Caco-2 (cell line): Measurements from ENCODE around the gene MKLN1. TPM values are rescaled to one million over a fixed set of nuclear protein-coding genes. Genes with fewer than 3 reads are reported as not detected.

Source experiments
- BruUV-seq: library from RNA; stranded (reverse); fragments of 400-500 nt; replicated peaks from 2 replicates; lab custom pipeline; 2021; lab: Mats Ljungman, UMichigan
- CTCF ChIA-PET: fragments of 300-600 bp; sonication (Branson Sonifier 250); formaldehyde crosslinking; loops from one replicate; lab custom pipeline; 2022; ENCODE audit warnings: antibody characterized with exemption; lab: Charles Lee
- POLR2A ChIA-PET: fragments of 300-600 bp; sonication (Branson Sonifier 250); formaldehyde crosslinking; loops from one replicate; lab custom pipeline; 2022; ENCODE audit warnings: antibody characterized with exemption; lab: Charles Lee
- DNase-seq, 2 experiments: peaks; one replicate each; pipeline versions ENCODE4 v3.0.0 to v3.0.0-alpha.2; 2020 to 2022
- H3K27me3 ChIP-seq: replicated peaks from 2 replicates; pipeline ENCODE4 v1.6.0; 2011; ENCODE audit warnings: low read length; ENCODE audit not compliant: control insufficient read depth, insufficient read depth
- H3K36me3 ChIP-seq: 2 replicates; pipeline ENCODE4 v1.5.1; 2011; ENCODE audit warnings: low read length; ENCODE audit not compliant: control insufficient read depth, insufficient read depth
- H3K4me1 ChIP-seq: fragments of 250-450 bp; sonication (Bioruptor Pico); 2 replicates; pipeline ENCODE4 v1.5.1; 2020; ENCODE audit warnings: mild to moderate bottlenecking
- H3K4me3 ChIP-seq: 2 replicates; pipeline ENCODE4 v1.5.1; 2011; ENCODE audit warnings: low read depth, mild to moderate bottlenecking, control low read depth, low read length
- H3K9me3 ChIP-seq: fragments of 250-450 bp; sonication (Bioruptor Pico); 2 replicates; pipeline ENCODE4 v1.5.1; 2020; ENCODE audit warnings: mild to moderate bottlenecking, moderate library complexity
- H3K27ac Mint-ChIP-seq: one replicate; pipeline ENCODE4 v1.8.0; 2022; ENCODE audit warnings: mixed read lengths; ENCODE audit not compliant: unreplicated experiment
- H3K27me3 Mint-ChIP-seq: one replicate; pipeline ENCODE4 v1.8.0; 2022; ENCODE audit warnings: mixed read lengths; ENCODE audit not compliant: insufficient read depth, unreplicated experiment
- H3K36me3 Mint-ChIP-seq: one replicate; pipeline ENCODE4 v1.8.0; 2022; ENCODE audit warnings: mild to moderate bottlenecking, mixed read lengths; ENCODE audit not compliant: insufficient read depth, unreplicated experiment
- H3K4me1 Mint-ChIP-seq: one replicate; pipeline ENCODE4 v1.8.0; 2022; ENCODE audit warnings: low read depth, mixed read lengths; ENCODE audit not compliant: unreplicated experiment
- H3K4me3 Mint-ChIP-seq: one replicate; pipeline ENCODE4 v1.8.0; 2022; ENCODE audit warnings: mild to moderate bottlenecking, moderate library complexity, mixed read lengths; ENCODE audit not compliant: unreplicated experiment
- H3K9me3 Mint-ChIP-seq: one replicate; pipeline ENCODE4 v1.8.0; 2022; ENCODE audit warnings: mixed read lengths; ENCODE audit not compliant: unreplicated experiment
- intact Hi-C: fragments of 100-400 bp; cut with micrococcal nuclease; formaldehyde crosslinking; loops from one replicate; pipeline ENCODE4 v1.10.0; 2022; ENCODE audit not compliant: unreplicated experiment
- total RNA-seq: library from RNA; stranded (reverse); gene quantifications from 2 replicates; pipeline ENCODE4 v1.2.3, GENCODE V29; 2022
- TF ChIP-seq, protein P1 (sequence below), 2 experiments: fragments of 200-600 bp in 1 of 2; IDR thresholded peaks; 1 replicate in 1 of 2; 2 replicates in 1 of 2; pipeline versions ENCODE4 v1.5.1 to v1.8.0; 2011 to 2022; ENCODE audit warnings: antibody characterized with exemption in 1 of 2, control low read depth in 1 of 2, inconsistent platforms in 1 of 2, low read depth in 1 of 2, low read length in 1 of 2, mild to moderate bottlenecking in 1 of 2, moderate library complexity in 1 of 2; ENCODE audit not compliant: insufficient read depth in 1 of 2, severe bottlenecking in 1 of 2, unreplicated experiment in 1 of 2

The MKLN1 gene
- total RNA-seq, 1 experiment from 2014 or later: 55.6 TPM

DNA sequence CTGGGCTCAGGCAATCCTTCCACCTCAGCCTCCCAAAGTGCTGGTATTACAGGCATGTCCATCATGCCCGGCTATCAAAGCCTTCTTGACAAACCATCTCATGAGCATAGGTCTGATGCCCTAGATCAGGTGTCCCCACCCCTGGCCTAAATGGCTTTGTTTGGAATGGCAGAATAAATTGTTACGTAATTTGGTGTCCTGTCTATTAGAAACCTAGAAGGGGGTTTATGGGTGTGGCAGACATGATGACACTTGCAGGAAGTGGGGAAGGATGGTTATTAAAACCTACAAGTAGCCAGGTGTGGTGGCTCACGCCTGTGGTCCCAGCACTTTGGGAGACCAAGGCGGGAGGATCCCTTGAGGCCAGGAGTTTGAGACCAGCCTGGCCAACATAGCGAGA lies 38.6 kb upstream of the MKLN1 start:
- Mint-ChIP-seq H3K4me3 (no peak overlapping the region), H3K27me3 (no peaks in the 10 kb centered on the region), H3K9me3 (no peaks in the 10 kb centered on the region), H3K4me1 (peaks cover 2% of the 10 kb centered on the region), H3K36me3 (no peaks in the 10 kb centered on the region), H3K27ac (no peak overlapping the region)
- Histone ChIP-seq H3K9me3 (no peaks in the 10 kb centered on the region), H3K36me3 (no peaks in the 10 kb centered on the region), H3K4me1 (peaks cover 3% of the 10 kb centered on the region), H3K4me3 (no peak overlapping the region), H3K27me3 (no peaks in the 10 kb centered on the region)
- POLR2A ChIA-PET: no interaction called here
- intact Hi-C loops: no loop called here
- CTCF ChIA-PET: no interaction called here
- BruUV-seq: no TSS peak
- DNase-seq: no peak
- TF ChIP-seq, protein P1, sequence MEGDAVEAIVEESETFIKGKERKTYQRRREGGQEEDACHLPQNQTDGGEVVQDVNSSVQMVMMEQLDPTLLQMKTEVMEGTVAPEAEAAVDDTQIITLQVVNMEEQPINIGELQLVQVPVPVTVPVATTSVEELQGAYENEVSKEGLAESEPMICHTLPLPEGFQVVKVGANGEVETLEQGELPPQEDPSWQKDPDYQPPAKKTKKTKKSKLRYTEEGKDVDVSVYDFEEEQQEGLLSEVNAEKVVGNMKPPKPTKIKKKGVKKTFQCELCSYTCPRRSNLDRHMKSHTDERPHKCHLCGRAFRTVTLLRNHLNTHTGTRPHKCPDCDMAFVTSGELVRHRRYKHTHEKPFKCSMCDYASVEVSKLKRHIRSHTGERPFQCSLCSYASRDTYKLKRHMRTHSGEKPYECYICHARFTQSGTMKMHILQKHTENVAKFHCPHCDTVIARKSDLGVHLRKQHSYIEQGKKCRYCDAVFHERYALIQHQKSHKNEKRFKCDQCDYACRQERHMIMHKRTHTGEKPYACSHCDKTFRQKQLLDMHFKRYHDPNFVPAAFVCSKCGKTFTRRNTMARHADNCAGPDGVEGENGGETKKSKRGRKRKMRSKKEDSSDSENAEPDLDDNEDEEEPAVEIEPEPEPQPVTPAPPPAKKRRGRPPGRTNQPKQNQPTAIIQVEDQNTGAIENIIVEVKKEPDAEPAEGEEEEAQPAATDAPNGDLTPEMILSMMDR (IDR thresholded peaks at IDR 0.05; ENCODE audit: insufficient read depth in 1 of 2, low read depth in 1 of 2, low read length in 1 of 2, severe bottlenecking in 1 of 2, unreplicated experiment in 1 of 2): no peak

DNA sequence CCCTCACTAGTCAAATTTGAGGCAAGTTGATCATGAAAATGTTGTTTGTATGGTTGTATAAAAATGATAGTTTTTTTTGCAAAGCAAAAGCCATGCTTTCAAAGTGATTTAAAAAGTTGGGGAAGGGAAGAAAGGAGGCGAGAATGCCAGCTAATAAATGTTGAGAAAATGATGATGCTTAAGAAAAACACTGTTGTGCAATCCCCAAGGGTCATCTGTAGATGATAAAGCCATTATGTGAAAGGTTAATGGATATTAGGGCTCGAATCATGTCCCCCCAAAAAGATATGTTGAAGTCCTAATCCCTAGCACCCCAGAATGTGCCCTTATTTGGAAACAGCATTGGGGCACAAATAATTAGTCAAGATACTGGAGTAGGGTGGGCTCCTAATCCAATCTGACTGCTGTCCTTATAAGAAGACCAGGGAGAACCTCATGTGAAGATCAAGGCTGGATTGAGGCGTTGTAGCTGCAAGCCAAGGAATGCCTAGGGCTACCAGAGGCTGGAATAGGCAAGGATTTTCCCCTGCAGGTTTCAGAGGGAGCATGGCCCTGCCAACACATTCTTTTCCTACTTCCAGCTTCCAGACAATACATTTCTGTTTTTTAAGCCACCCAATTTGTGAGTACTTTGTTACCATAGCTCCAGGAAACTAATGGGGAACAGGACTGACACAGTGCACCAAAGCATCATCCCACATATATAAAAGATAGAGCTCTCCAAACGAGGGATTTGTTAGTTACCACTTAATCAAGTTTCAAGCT lies 35.4 kb upstream of the MKLN1 start:
- TF ChIP-seq, protein P1 (IDR thresholded peaks at IDR 0.05; ENCODE audit: insufficient read depth in 1 of 2, low read depth in 1 of 2, low read length in 1 of 2, severe bottlenecking in 1 of 2, unreplicated experiment in 1 of 2): no peak
- Mint-ChIP-seq H3K27me3 (no peaks in the 10 kb centered on the region), H3K4me3 (no peak overlapping the region), H3K27ac (no peak overlapping the region), H3K4me1 (peaks cover 12% of the 10 kb centered on the region), H3K9me3 (no peaks in the 10 kb centered on the region), H3K36me3 (no peaks in the 10 kb centered on the region)
- no TSS peak for BruUV-seq
- H3K4me1 ChIP-seq: peaks cover 15% of the 10 kb centered on the region
- no peaks in the 10 kb centered on the region for H3K9me3 ChIP-seq
- DNase-seq: no peak
- ChIA-PET POLR2A (no interaction called here), CTCF (no interaction called here)
- H3K4me3 ChIP-seq: no peak overlapping the region
- no peaks in the 10 kb centered on the region for H3K36me3 ChIP-seq
- H3K27me3 ChIP-seq: no peaks in the 10 kb centered on the region
- intact Hi-C loops: no loop called here

DNA sequence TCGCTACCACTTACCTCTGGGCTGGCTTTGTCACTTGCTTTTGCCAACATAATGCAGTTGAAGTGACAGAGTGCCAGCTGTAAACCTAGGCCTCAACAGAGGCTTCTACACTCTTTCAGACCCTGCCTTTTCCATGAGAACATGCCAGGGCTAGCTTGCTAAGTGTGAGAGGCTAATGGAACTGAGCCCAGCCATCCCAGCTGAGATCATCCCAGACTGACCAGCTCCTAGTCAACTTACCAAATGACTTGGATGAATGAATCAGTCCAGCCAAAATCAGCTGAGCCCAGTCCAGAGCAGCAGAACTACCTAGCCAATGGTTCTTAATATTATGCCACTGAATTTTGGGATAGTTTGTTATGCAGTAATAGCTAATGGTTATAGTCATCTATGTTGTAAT lies 34.7 kb upstream of the MKLN1 start:
- Mint-ChIP-seq H3K27ac (no peak overlapping the region), H3K9me3 (no peaks in the 10 kb centered on the region), H3K27me3 (no peaks in the 10 kb centered on the region), H3K36me3 (no peaks in the 10 kb centered on the region), H3K4me1 (peaks cover 12% of the 10 kb centered on the region), H3K4me3 (no peak overlapping the region)
- no peak for DNase-seq
- POLR2A ChIA-PET: no interaction called here
- H3K4me1 ChIP-seq: peaks cover 15% of the 10 kb centered on the region
- CTCF ChIA-PET: no interaction called here
- no peaks in the 10 kb centered on the region for H3K27me3 ChIP-seq
- no peaks in the 10 kb centered on the region for H3K36me3 ChIP-seq
- BruUV-seq: no TSS peak
- H3K9me3 ChIP-seq: no peaks in the 10 kb centered on the region
- H3K4me3 ChIP-seq: no peak overlapping the region
- TF ChIP-seq, protein P1 (IDR thresholded peaks at IDR 0.05; ENCODE audit: insufficient read depth in 1 of 2, low read depth in 1 of 2, low read length in 1 of 2, severe bottlenecking in 1 of 2, unreplicated experiment in 1 of 2): no peak
- intact Hi-C loops: no loop called here
